Measurements from ENCODE around the gene RCOR1. TPM values are rescaled to one million over a fixed set of nuclear protein-coding genes. Genes with fewer than 3 reads are reported as not detected.

Gene RCOR1
- total and polyA plus RNA-seq, 8 donors: 33.2 to 80.3 (median 63.6) TPM

DNA sequence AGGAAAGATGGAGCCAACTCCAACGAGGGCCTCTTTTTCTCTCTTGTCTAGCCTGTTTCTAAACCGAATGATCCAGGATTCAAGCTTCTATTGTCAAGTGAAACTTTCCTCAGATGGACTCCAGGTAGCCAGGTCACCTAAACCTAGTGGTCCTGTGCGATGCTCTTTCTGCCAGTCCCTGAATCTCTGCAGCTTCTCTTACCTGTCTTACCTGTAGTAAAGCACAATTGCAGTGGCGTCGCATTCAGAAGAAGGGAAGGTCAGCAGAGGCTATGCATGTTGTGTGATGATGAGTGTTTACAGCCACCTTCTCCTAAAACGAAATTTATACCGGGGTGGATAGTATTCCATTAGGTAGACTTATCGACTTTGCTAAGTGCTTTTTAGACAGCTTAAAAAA lies 137.4 kb downstream of the RCOR1 start:
- Histone ChIP-seq H3K27me3 (no peaks in the 10 kb centered on the region), H3K4me1 (no peaks in the 10 kb centered on the region), H3K27ac (no peak overlapping the region), H3K4me3 (no peak overlapping the region), H3K9me3 (no peaks in the 10 kb centered on the region), H3K36me3 (peaks cover 0 to 93% of the 10 kb centered on the region in 2 donors)
- no peak for ATAC-seq
- no peak for DNase-seq
- TF ChIP-seq, protein P1, sequence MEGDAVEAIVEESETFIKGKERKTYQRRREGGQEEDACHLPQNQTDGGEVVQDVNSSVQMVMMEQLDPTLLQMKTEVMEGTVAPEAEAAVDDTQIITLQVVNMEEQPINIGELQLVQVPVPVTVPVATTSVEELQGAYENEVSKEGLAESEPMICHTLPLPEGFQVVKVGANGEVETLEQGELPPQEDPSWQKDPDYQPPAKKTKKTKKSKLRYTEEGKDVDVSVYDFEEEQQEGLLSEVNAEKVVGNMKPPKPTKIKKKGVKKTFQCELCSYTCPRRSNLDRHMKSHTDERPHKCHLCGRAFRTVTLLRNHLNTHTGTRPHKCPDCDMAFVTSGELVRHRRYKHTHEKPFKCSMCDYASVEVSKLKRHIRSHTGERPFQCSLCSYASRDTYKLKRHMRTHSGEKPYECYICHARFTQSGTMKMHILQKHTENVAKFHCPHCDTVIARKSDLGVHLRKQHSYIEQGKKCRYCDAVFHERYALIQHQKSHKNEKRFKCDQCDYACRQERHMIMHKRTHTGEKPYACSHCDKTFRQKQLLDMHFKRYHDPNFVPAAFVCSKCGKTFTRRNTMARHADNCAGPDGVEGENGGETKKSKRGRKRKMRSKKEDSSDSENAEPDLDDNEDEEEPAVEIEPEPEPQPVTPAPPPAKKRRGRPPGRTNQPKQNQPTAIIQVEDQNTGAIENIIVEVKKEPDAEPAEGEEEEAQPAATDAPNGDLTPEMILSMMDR (IDR thresholded peaks at IDR 0.05): no peak
- intact Hi-C loops (cut with DNase I): no loop called here

DNA sequence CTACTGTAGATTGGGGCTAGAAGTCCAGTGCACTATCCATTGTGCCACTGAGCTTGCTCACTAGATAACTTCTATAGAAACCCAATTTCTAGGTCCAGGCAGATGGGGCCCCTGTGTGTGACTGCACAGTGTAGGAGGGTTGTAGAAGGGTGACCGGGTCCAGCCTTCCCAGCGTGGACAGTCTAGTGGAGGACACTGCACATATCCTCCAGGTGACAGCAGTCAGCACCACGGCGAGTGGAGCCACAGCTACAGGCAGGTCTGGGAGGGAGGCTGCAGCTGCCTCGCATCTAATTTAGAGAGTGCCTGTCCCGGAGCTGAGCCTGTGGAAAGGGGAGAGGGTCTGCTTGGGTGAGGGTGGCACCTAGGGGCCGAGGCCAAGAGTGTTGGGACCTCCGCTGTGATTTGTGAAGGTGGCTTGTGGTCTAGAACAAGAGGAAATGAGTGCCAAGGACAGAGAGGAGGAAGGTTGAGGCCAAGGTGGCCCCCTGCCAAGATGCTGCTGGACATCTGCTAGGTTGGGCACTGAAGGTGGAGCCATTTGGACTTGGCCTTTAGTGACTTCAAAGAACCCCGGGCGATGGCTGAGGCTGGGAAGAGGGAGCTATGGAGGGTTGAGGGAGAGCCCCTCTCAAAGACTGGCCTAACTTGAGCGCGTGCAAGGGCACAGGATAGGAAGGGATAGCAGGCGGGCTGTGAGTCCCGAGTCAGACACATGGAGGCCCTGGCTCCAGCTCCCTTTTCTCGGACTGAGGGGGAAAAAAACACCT lies 138.8 kb downstream of the RCOR1 start:
- DNase-seq (no peak), ATAC-seq (no peak)
- Histone ChIP-seq H3K9me3 (no peaks in the 10 kb centered on the region), H3K36me3 (peaks cover 0 to 79% of the 10 kb centered on the region in 2 donors), H3K27me3 (no peaks in the 10 kb centered on the region), H3K4me1 (no peaks in the 10 kb centered on the region), H3K27ac (no peak overlapping the region), H3K4me3 (no peak overlapping the region)
- TF ChIP-seq, protein P1 (IDR thresholded peaks at IDR 0.05): no peak
- intact Hi-C loops (cut with DNase I): no loop called here

DNA sequence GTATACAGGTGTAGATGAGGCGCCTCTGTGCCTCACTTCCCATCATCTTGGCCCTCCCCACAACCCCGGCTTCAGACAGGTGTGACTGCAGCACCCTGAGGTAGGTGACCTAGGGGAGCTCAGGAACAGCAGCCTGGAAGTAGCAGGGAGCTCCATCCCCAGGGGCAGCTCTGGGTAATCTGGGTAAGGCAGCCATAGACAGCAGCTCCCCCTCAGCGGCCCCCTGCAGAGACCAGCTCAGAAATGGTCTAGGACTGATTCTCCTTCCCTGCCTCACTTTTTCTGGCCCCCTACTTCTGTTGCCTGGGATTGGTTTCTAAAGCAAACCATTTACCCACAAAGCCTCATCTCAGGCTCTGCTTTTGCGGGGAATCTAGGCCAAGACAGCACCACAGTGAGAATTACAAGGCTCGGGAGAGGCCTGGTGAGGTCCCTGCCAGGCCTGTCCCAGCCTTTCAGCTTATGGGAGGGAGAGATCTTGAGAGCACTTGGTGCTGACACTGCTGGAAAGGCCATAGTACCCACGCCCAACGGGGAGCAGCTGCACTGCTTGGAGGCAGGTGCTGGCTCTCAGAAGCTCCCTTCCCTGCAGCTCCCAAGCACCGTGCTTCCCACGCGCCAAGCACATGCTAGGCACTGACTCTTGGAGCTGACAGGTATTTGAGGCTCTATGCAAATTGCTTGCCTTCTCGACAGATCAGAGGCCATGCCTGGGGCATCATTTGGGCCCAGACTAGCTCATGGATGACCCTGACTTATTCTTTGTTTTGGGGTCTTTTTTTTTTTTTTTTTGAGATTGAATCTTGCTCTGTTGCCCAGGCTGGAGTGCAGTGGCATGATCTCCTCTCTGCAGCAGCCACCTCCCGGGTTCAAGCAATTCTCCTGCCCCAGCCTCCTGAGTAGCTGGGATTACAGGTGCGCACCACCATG lies 139.7 kb downstream of the RCOR1 start:
- Histone ChIP-seq H3K4me1 (no peaks in the 10 kb centered on the region), H3K27me3 (no peaks in the 10 kb centered on the region), H3K36me3 (peaks cover 0 to 79% of the 10 kb centered on the region in 2 donors), H3K4me3 (no peak overlapping the region), H3K27ac (no peak overlapping the region), H3K9me3 (no peaks in the 10 kb centered on the region)
- TF ChIP-seq, protein P1 (IDR thresholded peaks at IDR 0.05): no peak
- ATAC-seq: peak; percentile 42
- peak in 1 of 4 donors; percentile 36 for DNase-seq
- intact Hi-C loops (cut with DNase I): no loop called here

DNA sequence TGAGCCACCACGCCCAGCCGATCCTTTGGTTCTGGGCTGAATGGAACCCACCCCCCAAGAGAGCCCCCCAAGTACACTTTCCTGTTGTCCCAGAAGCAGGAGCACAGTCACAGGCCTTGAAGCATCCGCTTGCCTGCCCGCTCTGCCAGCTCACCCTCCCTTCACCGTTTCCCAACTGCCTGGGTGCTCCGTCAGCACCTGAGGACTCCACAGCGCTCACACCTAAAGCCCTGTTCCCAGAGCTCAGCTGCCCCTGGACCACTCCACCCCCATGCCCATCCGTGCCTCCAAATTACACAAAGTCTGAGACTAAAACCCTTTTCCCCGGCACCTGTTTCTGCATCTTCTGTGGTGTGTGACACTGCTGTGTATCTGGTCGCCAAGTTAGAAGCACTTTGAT lies 140.5 kb downstream of the RCOR1 start:
- intact Hi-C loops (cut with DNase I): no loop called here
- DNase-seq (peak in 1 of 4 donors; percentile 24), ATAC-seq (no peak)
- Histone ChIP-seq H3K9me3 (no peaks in the 10 kb centered on the region), H3K36me3 (peaks cover 0 to 79% of the 10 kb centered on the region in 2 donors), H3K27me3 (no peaks in the 10 kb centered on the region), H3K27ac (no peak overlapping the region), H3K4me3 (no peak overlapping the region), H3K4me1 (no peaks in the 10 kb centered on the region)
- TF ChIP-seq, protein P1 (IDR thresholded peaks at IDR 0.05): no peak

DNA sequence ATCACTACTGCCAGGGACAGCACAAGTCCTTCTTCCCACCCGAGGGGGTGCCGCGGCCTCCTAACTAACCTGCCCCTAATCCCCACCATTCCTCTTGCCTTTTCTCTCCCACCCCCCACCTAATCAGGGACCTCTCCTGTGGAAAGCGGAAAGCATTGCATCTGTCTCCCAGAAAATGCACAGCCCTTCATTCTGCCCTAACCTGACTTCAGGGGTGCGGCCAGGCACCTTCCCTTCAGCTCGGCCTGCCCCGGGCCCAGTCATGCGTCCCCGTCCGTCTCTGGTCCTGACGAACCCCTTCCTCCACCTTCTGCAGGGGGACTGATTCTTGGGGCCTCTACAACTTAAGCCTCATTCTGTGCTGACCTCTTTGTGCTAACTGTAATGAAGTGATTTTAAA lies 140.9 kb downstream of the RCOR1 start:
- Histone ChIP-seq H3K27ac (no peak overlapping the region), H3K36me3 (peaks cover 0 to 79% of the 10 kb centered on the region in 2 donors), H3K4me1 (no peaks in the 10 kb centered on the region), H3K4me3 (no peak overlapping the region), H3K27me3 (no peaks in the 10 kb centered on the region), H3K9me3 (no peaks in the 10 kb centered on the region)
- no peak for ATAC-seq
- intact Hi-C loops (cut with DNase I): no loop called here
- peak in 1 of 4 donors; percentile 53 for DNase-seq
- TF ChIP-seq, protein P1 (IDR thresholded peaks at IDR 0.05): no peak

Measured in left lung (tissue), 10 donors.